NCI-H1436 (cell line): Measurements from ENCODE around the gene CCDC51.
"Not testable (repeated sequence)": the region's sequence is repeated elsewhere in the genome, so short reads cannot be mapped to it uniquely, and the experiment has no call there.

Source experiments
- DNase-seq: peaks from one replicate; lab custom pipeline; 2025; lab: John Stamatoyannopoulos, UW

The CCDC51 gene

DNA sequence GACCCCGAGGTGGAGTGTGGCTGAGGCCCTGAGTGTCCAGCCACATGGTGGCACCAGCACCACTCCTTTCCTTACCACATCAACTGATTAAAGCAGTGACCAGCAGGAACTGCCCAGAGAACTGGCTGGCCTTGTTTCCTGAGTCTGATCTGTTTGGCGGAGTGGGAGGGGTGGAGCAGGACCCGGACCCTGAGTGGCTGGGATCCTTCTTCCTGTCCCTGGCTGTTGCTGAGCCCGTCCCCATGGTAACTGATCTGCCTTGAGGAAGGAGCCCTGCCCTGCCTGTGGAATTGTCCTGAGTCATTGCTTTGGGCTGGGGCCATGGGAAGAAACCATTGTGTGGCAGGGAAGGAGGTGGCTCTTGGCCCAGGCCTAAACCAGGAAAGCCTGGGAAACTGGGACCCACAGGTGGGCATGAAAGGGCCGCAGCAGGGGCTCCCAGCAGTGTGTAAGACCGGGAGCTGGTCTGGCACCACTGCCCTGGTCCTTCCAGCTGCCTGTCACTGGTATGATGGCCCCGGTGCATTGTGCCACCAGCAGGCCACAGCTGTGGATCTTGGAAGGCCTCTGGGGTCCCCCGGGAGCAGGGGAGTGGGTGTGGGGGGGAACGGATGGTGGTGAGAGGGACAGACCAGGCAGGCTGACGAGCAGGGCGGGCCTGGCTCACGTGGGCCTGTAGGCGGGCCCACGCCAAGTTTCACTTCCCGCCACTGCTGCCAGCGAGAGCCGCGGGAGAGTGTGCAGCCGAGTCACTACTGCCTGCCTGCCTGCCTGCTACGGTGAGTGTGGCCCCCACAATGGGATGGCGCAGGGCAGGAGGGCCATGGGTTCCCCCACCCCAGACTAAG is 25.8 kb upstream of the CCDC51 start:
- peak; percentile 47 for DNase-seq

DNA sequence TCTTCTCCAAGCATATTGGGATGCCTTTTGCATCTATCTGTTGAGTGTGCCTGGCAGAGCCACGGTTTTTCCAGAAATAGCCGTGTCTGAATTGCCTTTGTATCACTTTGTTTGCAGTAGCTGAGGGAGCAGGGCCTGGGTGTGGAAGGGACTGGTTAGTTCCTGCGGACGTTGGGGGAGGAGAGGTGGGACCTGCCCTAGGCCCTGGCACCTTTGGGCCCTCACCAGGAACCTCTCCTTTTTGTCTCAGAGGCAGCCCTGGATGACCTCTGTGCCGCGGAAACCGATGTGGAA is 25.3 kb upstream of the CCDC51 start:
- no peak for DNase-seq

DNA sequence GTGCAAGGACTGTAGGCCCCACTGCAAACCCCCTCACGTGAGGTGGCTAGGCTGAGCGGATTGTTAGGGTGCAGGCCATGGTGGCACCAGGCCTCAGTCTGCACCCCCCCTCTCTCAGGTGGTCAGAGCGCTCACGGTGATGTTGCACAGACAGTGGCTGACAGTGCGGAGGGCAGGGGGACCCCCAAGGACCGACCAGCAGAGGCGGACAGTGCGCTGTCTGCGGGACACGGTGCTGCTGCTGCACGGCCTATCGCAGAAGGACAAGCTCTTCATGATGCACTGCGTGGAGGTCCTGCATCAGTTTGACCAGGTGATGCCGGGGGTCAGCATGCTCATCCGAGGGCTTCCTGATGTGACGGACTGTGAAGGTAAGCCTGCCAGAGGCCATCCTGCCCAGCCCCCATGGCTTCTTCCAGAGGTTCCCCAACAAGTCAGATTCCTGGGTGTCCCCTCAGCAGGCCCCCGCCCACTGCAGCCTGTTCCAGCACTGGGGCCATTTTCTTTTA is 24.8 kb upstream of the CCDC51 start:
- no peak for DNase-seq

DNA sequence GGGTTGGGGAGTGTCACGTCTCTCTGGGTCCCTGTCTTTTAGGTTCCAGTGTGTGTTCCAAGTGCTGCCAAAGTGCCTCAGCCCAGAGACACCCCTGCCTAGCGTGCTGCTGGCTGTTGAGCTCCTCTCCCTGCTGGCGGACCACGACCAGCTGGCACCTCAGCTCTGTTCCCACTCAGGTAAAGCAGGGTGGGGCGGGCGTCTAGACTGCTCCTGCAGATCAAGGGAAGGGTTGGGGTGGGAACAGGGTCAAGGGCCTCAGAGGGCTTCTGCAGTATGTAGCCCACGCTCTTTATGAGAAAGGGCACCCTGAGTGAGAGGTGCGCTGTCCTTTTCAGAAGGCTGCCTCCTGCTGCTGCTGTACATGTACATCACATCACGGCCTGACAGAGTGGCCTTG is 23.8 kb upstream of the CCDC51 start:
- no peak for DNase-seq

DNA sequence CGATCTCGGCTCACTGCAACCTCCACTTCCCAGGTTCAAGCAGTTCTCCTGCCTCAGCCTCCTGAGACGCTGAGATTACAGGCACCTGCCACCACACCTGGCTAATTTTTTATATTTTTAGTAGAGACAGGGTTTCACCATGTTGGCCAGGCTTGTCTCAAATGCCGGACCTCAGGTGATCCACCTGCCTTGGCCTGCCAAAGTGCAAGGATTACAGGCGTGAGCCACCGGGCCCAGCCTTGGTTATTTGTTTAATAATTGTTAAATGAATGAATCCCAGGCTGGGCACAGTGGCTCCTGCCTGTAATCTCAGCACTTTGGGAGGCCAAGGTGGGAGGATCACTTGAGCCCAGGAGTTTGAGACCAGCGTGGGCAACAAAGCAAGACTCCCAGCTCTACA is 21.8 kb upstream of the CCDC51 start:
- DNase-seq = not testable (repeated sequence)

DNA sequence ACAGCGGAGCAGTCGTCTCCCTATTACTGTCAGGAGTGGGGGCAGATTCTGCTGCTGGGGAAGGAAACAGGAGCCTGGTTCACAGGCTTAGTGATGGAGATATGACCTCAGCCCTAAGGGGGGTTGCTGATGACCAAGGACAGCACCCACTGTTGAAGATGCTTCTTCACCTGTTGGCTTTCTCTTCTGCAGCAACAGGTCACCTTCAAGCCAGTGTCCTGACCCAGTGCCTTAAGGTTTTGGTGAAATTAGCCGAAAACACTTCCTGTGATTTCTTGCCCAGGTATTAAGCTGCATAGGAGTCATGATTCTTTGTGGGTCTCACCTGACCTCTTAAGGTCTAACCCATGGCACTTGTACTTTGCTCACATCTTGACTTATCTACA is 20.6 kb upstream of the CCDC51 start:
- DNase-seq = no peak

DNA sequence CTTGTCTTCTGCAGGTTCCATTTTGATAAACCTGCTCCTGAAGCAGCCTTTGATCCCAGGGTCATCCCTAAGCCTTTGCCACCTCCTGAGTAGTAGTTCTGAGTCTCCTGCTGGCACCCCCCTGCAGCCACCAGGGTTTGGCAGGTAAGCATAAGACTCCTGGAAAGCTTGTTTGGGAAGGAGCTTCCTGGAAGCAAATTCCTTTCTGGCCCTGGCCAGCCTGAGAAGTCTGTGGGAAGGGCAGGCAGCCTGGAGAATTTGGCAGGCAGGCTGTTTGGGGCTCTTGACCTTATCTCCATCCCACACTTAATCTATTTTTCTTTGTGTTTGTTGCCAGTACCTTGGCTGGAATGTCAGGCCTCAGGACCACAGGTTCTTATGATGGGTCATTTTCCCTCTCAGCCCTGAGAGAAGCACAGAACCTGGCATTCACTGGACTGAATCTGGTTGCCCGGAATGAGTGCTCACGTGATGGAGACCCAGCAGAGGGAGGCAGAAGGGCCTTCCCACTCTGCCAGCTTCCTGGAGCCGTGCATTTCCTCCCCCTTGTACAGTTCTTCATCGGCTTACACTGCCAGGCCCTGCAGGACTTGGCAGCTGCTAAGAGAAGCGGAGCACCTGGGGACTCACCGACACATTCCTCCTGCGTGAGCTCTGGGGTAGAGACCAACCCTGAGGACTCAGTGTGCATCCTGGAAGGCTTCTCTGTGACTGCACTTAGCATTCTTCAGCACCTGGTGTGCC is 20.0 kb upstream of the CCDC51 start:
- DNase-seq = no peak

DNA sequence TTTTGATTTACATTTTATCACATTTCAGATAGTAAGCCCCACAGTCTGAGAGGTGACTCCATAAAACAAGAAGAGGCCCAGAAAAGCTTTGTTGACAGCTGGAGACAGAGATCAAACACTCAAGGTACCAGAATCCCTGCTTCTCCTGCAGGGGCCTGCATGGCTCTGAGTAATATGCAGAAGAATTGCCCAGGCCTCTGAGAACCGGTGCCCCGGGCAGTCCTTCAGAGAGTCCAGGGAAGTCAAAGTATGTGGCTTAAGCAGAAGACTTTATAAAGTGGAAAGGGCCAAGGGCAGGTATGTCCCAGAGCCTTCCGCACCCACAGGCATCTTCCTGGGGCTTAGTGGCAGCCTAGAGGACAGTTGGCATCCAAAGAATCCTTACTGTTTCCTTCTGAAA is 19.4 kb upstream of the CCDC51 start:
- no peak for DNase-seq

DNA sequence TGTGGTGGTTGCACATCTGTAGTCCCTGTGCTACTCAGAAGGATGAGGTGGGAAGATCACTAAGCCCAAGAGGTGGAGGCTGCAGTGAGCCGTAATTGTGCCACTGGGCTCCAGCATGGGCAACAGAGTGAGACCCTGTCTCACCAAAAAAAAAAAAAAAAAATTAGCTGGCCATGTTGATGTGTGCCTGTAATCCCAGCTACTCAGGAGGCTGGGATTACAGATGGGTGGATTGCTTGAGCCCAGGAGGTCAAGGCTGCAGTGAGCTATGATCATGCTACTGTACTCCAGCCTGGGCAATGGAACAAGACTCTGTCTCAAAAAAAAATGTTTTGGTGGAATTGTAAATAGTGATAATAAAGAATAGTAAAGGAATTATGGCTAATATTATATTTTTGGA is 16.5 kb upstream of the CCDC51 start:
- no peak for DNase-seq

DNA sequence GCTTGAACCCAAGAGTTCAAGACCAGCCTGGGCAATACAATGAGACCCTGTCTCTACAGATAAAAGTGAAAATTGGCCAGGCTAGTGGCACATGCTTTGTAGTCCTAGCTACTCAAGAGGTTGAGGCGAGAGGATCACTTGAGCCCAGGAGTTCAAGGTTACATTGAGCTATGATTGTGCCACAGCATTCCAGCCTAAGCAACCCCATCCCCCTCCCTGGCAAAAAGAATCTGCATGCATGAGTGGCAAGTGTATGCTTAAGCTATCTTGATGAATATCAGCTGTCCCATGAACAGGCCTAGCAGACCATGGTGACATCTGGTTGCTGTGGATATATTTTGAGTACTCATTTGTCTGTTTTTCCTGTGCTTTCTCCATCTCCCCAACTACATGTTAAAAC is 11.4 kb upstream of the CCDC51 start:
- no peak for DNase-seq

DNA sequence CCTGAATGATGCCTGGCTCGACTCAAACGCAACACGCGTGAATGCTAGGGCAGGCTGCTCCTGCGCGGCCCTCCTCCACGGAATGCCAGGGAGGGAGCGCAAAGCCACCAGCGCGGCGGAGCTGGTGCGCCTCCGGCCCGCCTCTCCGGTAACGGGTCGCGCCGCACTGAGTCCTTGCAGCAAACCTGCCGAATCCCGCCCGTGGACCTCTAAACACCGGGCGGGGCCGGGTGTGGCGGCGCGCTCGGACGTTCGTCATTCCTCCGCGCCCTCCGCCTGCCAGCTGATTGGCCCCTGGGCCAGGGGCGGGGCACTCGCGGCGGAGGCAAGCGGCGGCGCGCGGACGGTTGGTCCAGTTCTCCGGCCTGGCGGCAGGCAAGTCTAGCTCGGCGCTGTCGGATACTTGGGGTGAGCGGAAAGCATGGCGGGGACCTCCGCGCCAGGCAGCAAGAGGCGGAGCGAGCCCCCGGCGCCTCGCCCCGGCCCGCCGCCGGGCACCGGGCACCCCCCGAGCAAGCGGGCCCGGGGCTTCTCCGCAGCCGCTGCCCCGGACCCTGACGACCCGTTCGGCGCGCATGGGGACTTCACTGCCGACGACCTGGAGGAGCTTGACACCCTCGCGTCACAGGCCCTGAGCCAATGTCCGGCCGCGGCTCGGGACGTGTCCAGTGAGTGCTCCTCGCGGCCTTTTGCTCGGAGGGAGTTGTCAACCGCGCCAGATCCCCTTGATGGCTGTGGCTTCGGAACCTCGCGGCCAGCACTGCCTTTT is 6.7 kb upstream of the CCDC51 start, which contains the start of gene ATRIP:
ATRIP (plus strand) TSS at position 313 of the 769 bp plus-strand sequence; CDS start at position 422, 109 bp downstream.
- peak; percentile 66 for DNase-seq

DNA sequence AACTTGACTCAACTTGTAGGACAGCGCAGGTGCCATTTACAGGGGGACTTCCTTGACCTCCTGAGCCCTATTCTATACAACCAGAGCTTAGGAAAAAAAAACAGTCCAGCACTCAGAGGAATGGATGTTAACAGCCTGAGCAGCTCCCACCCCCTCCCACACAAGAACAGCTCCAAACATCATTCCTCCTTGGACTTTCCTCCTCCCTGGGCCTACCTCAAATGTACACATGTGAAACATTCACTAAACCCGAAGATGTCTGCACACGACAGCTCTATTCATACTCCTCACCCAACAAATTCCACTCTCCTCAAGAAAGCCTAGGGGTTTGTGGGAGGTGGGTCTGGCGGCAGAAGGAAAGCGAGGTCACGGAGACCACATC is 6.1 kb upstream of the CCDC51 start:
- DNase-seq = no peak

DNA sequence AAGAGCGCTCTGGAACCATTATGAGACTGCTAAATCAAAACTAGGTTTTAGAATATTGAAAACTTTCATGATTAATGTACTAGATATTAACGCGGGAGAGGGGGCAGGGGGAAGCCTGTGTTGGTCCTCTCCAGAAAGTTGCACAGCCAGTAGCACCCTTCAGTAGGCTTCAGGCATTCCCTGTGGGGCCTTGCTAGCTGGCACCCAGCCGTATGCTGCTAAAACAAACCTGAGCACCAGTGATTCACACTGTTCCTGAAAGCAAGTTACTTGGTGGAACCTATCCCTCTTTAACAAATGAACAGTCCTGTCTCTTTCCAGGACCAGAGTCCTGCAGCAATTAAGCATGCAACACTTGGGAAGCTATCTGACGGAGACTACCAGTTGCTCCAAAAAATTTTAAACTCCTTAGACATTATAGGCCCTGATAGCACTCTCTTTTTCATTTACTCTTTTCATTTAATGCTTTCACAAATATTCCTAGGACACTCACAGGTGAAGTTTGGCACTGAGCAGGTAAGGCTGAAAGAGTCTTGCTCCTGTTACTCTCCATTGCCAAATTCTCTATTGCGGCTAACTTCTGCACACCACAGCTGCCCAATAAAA is 5.5 kb upstream of the CCDC51 start:
- DNase-seq = no peak

DNA sequence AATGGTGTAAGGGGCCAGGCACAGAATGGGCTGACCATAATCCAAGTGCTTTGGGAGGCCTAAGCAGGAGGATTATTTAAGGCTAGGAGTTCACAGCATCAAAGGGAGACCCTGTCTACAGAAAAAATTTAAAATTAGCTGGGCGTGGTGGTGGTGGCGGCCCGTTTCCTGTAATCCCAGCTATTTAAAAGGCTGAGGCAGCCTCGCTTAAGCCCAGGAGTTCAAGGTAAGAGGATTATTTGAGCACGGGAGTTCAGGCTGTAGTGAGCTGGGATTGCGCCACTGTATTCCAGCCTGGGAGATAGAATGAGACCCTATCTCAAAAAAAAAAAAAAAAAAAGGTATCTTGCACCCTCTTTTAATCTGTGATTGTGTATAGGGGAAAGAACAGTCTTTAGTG is 2.0 kb upstream of the CCDC51 start:
- DNase-seq = no peak

DNA sequence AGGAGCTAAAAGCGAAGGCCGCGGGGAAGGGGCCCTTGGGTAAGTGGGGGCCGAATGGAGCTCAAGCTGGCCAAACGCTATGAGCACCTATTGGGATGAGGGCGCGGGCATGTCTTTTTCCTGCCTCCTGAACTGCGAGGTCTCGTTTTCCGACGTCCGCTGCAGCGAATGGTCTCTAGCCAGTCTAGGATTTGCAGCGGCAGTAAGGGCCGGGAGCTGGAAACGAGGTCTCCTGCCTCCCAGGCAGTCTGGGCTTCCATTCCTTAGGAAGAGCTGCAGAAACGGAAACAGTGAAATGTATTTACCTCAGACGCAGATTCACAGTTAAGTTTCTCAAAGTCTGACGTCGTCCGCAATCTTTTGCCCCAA is 655 bp upstream of the CCDC51 start:
- no peak for DNase-seq

DNA sequence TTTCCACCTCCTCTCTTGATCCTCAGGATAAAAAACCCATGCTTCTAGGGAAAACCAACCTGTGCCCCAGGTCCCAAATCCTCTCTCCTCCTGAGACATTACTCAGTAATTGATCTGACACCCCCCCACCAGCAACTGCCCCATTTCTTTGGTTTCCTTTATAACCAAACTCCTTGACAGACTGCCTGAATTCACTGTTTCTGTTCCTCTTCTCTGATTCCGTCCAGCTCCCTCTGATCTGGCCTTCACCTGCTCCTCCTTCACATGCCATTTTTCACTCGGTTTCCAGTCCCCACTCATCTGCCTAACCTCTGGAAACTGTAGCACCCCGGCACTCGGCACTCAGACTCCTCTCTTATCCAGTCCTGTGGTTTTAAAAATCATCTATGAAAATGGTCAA is 2.1 kb downstream of the CCDC51 start:
- no peak for DNase-seq

DNA sequence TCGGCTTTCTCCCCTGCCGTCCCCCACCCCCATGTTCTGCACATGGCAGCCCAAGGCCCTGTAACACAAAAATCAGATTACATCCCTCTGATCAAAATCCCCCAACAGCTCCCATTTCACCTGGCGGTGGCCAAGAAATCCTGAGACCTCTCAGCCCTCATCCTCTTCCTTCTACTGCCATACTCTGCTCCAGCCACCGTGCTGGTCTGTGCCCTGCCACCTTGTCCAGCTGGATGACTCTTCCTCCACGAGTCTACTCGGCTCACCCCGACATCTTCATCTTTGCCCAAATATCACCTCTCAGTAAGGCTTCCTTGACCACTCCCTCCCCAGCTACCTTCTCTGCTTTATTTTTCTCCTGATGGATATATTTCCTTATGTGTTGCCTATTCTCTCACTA is 3.1 kb downstream of the CCDC51 start:
- no peak for DNase-seq

DNA sequence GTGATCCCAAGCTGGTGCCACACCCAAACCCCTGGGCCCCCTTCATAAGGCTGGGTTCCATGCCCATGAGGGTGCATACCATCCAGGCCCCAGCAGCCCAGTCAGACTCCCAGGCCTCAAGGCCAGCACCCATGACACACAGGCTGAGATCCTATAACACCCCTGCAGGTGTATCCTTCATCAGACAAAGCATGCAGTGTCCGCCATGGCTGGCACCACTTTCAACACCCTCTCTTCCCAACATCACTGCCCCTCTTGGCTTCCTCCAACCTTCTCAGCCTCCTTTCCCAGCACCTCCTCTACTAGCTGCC is 3.5 kb downstream of the CCDC51 start:
- no peak for DNase-seq

DNA sequence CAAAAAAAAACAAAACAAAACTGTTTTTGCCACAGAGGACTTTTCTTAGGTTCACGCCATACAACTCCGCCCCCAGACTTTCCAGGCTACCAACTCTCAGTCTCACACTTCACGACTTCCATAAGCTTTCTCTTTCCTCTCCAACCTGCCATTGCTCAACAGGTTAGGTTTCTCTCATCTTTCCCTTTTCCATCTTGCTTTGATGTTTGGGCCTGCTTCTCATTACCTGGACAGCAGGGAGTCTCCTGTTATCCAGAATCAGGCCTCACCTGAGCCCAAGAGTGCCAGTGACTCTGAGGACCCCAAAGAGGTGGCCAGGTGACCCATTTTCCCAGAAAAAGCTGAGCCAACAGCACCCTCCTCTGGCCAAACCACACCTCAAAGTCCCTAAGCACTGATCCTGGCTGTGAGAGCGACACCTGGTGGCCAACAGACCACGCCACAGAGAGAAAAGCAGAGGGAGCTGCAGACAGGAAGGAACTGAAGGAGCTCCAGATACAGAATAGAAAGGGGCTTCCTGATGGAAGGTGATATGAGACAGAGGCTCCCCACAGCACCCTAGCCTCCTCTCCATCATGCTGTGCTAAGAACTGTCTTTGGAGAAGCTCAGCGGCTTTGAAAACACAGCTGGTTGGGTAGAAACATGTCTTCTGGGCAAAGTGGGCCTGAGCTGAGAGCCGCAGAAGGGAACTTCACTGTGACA is 4.0 kb downstream of the CCDC51 start:
- peak; percentile 53 for DNase-seq

DNA sequence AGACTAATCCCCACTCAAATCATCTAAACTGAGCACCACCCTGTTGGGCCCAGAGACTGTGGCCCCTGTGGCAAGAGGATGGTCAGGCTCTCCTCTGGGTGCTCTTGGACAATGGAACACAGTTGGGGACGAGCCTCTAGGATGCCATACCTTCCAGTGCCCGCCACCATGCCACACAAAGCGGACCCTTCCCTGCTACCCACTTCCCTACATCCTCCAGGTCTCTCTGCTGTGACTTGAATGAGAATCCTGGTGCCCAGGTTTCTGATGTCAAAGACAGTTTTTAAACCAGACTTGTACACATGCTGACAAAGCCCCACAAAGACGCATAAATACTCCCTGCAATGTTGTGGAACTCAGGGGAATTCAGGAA is 4.7 kb downstream of the CCDC51 start:
- no peak for DNase-seq

DNA sequence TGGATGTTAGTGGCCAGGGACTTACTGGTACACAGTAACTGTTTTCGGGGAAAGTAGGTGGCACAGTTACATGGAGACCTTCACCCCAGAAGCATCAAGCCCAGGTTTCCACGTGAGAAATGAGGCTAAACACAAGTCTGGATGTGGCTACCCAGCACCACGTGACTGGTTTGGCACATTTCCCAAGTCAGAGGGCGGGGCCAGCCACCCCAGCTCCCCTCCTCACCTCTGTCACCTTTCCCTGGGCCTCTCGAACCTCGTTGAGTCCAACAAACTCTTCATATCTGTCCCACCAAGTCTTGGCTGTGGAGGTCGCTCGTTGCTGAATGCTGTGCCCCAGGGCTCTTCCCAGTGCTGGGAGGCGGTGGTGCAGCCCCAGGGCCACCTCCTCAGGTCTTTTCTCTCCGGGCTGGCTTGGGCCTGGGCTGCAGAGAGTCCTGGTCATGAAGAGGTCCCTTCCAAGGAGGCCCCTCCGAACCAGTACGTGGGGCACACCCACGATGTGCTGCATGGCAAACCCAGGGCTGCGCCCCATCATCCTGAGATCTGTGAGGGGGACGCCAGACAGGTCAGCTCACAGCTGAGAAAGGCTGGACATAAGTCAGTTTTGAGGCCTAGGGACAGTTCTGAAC is 5.2 kb downstream of the CCDC51 start:
- no peak for DNase-seq
